AG20443 (cell line): Measurements from ENCODE around the gene NHLRC3.
A peak's percentile ranks its signal among the peaks of the same experiment; 100 is the strongest.
"Not testable (repeated sequence)": the region's sequence is repeated elsewhere in the genome, so short reads cannot be mapped to it uniquely, and the experiment has no call there.

Experiments used
- DNase-seq: peaks from one replicate; pipeline ENCODE4 v3.0.0; 2012; ENCODE audit warnings: low spot score, mixed read lengths

Gene NHLRC3

DNA sequence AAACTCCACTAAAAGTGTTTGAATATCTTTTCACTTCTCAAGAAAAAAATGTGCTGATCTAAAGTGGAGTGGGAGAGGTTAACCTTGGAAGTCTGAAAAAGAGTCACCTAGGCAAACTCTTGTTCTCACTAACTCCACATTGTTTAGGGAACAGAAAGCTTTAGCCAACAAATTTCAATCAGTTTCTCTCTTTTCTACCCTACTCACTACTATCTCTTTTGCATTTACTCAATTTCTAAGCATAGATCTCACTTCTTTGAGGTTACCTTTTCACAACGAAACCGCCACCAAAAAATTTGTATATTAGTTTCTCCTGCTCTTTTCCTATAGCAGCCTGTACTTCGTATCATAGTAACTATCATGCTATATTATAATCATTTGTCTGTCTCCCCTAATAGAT lies 6.3 kb downstream of the NHLRC3 start:
- DNase-seq = no peak

DNA sequence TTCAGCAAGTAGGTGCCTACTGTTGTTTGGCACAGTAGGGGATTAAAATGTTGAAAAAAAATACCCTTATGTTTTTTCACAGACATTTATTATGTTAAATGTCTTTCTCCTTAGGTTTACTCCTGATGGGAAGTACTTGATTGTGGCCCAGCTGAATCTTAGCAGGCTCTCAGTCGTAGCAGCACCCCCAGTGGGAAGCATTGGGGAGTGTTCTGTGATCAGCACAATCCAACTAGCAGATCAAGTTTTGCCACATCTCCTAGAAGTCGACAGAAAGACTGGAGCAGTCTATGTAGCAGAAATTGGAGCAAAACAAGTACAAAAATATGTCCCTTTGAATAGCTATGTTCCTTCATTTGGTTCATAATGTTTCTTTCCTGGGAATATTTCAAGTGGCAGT lies 9.3 kb downstream of the NHLRC3 start:
- no peak for DNase-seq

GRCh38 chr13:39048806-39049205 lies 10.6 kb downstream of the NHLRC3 start:
- no peak for DNase-seq

DNA sequence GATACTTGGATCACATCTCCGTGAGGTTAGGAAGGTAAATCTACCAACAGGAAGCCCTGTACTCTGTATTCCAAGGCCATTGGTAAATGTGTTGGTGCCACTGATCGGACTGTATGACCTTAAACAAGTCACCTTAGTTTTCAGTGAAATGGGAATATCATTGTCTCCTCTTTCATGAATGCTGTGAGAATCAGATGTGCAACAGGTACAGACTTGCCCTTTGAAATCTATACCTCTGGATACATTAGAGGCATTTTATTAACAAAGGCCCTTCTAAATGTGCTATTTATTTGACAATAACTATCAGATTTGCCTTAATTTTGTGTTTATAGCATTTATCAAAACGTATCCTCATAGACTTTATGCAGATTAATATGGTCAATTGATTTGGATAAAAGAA lies 11.0 kb downstream of the NHLRC3 start:
- DNase-seq = no peak

DNA sequence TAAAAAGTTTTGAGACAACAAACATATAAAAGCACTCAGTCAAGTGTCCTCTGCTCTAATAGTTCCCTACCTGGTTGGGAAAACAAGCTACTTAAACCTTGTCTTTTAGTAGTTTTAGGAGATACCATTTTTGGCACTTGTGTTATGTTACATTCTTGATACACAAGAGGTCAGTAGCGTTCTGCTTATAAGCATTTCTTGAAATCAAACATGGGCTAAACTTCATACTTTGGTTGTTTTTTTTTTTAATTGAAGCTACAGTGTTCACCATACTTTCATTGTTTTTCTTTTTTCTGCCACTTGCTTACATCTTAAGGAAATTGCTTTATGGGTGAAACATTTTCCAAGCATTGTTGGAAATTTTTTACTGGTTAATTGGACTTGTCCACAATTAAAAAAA lies 12.9 kb downstream of the NHLRC3 start:
- DNase-seq = peak; percentile 24

DNA sequence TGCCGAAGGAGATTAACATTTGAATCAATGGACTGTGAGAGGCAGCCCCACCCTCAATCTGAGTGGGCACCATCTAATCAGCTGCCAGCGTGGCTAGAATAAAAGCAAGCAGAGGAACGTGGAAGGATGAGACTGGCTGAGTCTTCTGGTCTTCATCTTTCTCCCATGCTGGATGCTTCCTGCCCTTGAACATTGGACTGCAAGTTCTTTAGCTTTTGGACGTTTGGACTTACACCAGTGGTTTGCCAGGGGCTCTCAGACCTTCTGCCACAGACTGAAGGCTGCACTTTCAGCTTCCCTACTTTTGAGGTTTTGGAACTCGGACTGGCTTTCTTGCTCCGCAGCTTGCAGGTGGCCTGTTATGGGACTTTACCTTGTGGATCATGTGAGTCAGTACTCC lies 14.7 kb downstream of the NHLRC3 start:
- DNase-seq = no peak

GRCh38 chr13:39054112-39054511 lies 15.9 kb downstream of the NHLRC3 start:
- no peak for DNase-seq

GRCh38 chr13:39056018-39056417 lies 17.8 kb downstream of the NHLRC3 start:
- DNase-seq = no peak

DNA sequence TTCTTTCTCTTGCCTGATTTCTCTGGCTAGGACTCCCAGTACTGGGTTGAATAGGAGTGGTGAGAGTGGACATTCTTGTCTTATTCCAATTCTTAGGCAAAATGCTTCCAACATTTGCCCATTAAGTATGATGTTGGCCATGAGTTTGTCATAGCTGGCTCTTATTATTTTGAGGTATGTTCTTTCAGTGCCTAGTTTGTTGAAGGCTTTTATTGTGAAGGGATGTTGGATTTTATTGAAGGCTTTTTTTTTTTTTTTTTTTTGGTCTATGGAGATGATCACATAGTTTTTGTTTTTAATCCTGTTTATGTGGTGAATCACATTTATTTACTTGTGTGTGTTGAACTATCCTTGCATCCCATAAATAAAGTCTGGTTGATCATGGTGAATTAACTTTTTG lies 19.8 kb downstream of the NHLRC3 start:
- DNase-seq = no peak

DNA sequence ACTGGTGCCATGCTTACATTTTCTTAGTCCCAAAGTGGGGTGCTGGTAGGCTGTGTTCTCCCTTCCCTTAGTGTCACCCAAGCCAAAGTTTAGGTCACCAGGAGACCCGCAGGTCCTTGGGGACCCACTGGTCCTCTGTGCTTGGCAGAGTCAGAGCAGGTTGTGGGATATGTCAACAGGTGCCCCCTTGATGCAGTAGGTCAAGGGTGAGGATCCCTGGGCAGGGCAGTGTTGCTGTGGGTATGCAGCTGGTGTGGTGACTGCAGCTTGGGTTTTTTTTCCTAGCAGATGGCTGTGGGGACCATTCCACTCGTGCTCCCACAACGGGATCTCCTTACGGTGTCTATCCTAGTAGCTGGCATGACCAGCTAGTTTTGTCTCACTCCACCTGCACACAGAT lies 23.7 kb downstream of the NHLRC3 start:
- no peak for DNase-seq

GRCh38 chr13:39072842-39073241 lies 34.6 kb downstream of the NHLRC3 start:
- DNase-seq = no peak

DNA sequence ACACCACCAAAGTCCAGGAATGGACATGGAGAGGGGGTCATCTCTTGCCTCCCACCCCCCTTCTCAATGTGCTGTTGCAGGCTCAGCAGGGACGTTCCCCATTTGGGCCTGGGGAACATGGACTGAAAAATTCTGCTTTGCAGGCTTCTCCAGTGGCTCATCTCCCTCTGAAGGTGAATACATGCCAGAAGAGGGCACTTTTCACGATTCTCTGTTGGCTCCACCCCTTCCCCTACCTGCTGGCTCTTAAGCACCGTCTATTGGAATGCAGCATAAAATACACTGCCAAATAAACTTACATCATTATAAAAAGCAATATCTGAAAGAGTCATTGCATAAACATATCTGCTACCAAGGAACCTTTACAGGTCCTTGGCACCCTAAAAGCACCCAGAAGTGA lies 35.7 kb downstream of the NHLRC3 start:
- DNase-seq = no peak

DNA sequence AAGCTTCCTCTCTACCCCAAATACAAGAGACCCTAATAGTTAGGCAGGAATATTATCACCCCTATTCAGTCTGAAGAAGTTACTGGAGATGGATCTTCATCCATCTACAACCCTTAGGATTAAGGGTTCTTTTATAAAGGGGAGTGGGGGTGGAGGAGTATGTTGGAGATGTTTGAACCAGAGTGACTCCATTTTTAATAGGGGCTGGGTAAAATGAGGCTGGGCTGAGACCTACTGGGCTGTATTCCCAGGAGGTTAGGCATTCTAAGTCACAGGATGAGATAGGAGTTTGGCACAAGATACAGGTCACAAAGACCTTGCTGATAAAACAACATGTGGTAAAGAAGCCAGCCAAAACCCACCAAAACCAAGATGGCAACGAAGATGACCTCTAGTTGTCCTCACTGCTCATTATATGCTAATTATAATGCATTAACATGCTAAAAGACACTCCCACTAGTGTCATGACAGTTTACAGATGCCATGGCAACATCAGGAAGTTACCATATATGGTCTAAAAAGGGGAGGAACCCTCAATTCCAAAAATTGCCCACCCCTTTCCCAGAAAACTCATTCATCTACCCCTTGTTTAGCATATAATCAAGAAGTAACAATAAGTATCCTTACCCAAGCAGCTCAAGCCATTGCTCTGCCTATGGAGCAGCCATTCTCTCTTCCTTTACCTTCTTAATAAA lies 48.1 kb downstream of the NHLRC3 start:
- DNase-seq = not testable (repeated sequence)

GRCh38 chr13:39091586-39091985 lies 53.3 kb downstream of the NHLRC3 start:
- no peak for DNase-seq

GRCh38 chr13:39095500-39095899 lies 57.2 kb downstream of the NHLRC3 start:
- DNase-seq = no peak

DNA sequence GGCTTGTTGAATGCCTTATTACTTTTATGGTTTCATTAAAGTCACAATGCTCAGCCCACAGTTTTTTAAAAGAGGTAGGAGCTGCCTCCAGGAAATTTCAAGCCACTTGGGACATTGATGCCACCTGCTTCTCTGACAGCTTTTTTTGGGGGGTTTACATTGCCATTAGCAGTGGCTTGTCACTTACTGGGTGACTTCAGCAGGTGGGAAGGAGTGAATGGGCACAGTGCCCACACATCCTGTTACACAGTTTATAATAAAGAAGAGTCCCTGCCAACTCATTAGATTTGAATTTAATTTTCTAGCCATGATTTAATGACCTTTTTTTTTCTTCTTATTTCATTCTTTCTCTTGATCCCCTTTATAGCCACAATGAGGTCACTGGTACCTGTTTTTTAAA lies 61.0 kb downstream of the NHLRC3 start:
- no peak for DNase-seq
